OCI-LY1 (cell line): ENCODE measurements around the gene PROB1.
A peak's percentile ranks its signal among the peaks of the same experiment; 100 is the strongest.
"Not testable (repeated sequence)": the region's sequence is repeated elsewhere in the genome, so short reads cannot be mapped to it uniquely, and the experiment has no call there.

Experiments used
- H2AFZ ChIP-seq: fragments of 200-600 bp; sonication (generic), shearing (Covaris generic); 2 replicates; pipeline ENCODE4 v1.6.0; 2014; ENCODE audit warnings: antibody characterized with exemption, mild to moderate bottlenecking, low read length
- H3F3A ChIP-seq: fragments of 200-600 bp; sonication (generic), shearing (Covaris generic); 2 replicates; pipeline ENCODE4 v1.6.0; 2014; ENCODE audit warnings: mild to moderate bottlenecking, antibody characterized with exemption, low read length, moderate library complexity; ENCODE audit not compliant: insufficient read depth
- H3K27ac ChIP-seq: fragments of 200-600 bp; sonication (generic); 2 replicates; pipeline ENCODE4 v1.5.1; 2014; ENCODE audit warnings: low read length, mixed run types, mild to moderate bottlenecking, low read depth; ENCODE audit not compliant: poor library complexity, severe bottlenecking
- H3K27me3 ChIP-seq: fragments of 200-600 bp; sonication (generic); 2 replicates; pipeline ENCODE4 v1.6.0; 2014; ENCODE audit warnings: antibody characterized with exemption, mild to moderate bottlenecking, low read length, moderate library complexity; ENCODE audit not compliant: insufficient read depth
- H3K36me3 ChIP-seq: fragments of 200-600 bp; sonication (generic); 2 replicates; pipeline ENCODE4 v1.6.1; 2014; ENCODE audit warnings: mild to moderate bottlenecking, antibody characterized with exemption, low read length, moderate library complexity, mixed read lengths; ENCODE audit not compliant: insufficient read depth
- H3K4me1 ChIP-seq: fragments of 200-600 bp; sonication (generic); 2 replicates; pipeline ENCODE4 v1.5.1; 2014; ENCODE audit warnings: mild to moderate bottlenecking, low read length, moderate library complexity; ENCODE audit not compliant: insufficient read depth, severe bottlenecking
- H3K4me2 ChIP-seq: fragments of 200-600 bp; sonication (generic), shearing (Covaris generic); 2 replicates; pipeline ENCODE4 v1.6.1; 2014; ENCODE audit warnings: low read length
- H3K4me3 ChIP-seq: fragments of 200-600 bp; sonication (generic); 2 replicates; pipeline ENCODE4 v1.5.1; 2014; ENCODE audit warnings: low read length, low read depth, mild to moderate bottlenecking, mixed read lengths; ENCODE audit not compliant: poor library complexity, severe bottlenecking
- H3K79me2 ChIP-seq: fragments of 200-600 bp; shearing (Covaris generic); 2 replicates; pipeline ENCODE4 v1.6.1; 2016; ENCODE audit warnings: mixed run types, low read length, mixed read lengths; ENCODE audit not compliant: insufficient read depth
- H3K9ac ChIP-seq: fragments of 200-600 bp; sonication (generic), shearing (Covaris generic); 2 replicates; pipeline ENCODE4 v1.6.1; 2014; ENCODE audit warnings: mild to moderate bottlenecking, low read length, mixed read lengths
- H3K9me2 ChIP-seq: fragments of 200-600 bp; sonication (generic), shearing (Covaris generic); 2 replicates; pipeline ENCODE4 v1.6.1; 2014; ENCODE audit warnings: low read depth, mild to moderate bottlenecking, low read length, mixed read lengths
- H3K9me3 ChIP-seq: fragments of 200-600 bp; shearing (Covaris generic); 2 replicates; pipeline ENCODE4 v1.6.1; 2014; ENCODE audit warnings: low read length, mixed read lengths
- H4K20me1 ChIP-seq: fragments of 200-600 bp; sonication (generic), shearing (Covaris generic); 2 replicates; pipeline ENCODE4 v1.6.0; 2016; ENCODE audit warnings: mild to moderate bottlenecking, low read length; ENCODE audit not compliant: insufficient read depth
- CTCF ChIP-seq: fragments of 200-600 bp; sonication (generic), shearing (Covaris generic); IDR thresholded peaks from 2 replicates; pipeline ENCODE4 v1.5.1; 2017; ENCODE audit warnings: mild to moderate bottlenecking, antibody characterized with exemption, low read length, moderate library complexity, mixed read lengths
- EZH2 ChIP-seq: fragments of 200-600 bp; sonication (generic), shearing (Covaris generic); IDR thresholded peaks from 2 replicates; pipeline ENCODE4 v1.8.0; 2017; ENCODE audit warnings: borderline replicate concordance, mixed run types, mild to moderate bottlenecking, antibody characterized with exemption, low read length, moderate library complexity, mixed read lengths

The PROB1 gene

GRCh38 chr5:139345442-139345841 is 49.5 kb downstream of the PROB1 start:
- Histone ChIP-seq H3K36me3 (peaks cover 23% of the 10 kb centered on the region), H3K4me1 (peaks cover 35% of the 10 kb centered on the region), H3K79me2 (peaks cover 81% of the 10 kb centered on the region)
- not testable (repeated sequence) for H3K9me2 ChIP-seq, H3K9ac ChIP-seq, H3K27ac ChIP-seq, H3K27me3 ChIP-seq, H3F3A ChIP-seq, H3K4me2 ChIP-seq, H4K20me1 ChIP-seq, H2AFZ ChIP-seq, H3K9me3 ChIP-seq, H3K4me3 ChIP-seq

GRCh38 chr5:139344177-139344576 is 50.7 kb downstream of the PROB1 start:
- peaks cover 40% of the 10 kb centered on the region for H3K4me1 ChIP-seq
- no peak overlapping the region for H2AFZ ChIP-seq
- no peak overlapping the region for H3K9ac ChIP-seq
- H3K4me2 ChIP-seq, result peak overlapping the region; percentile 94; the same call in 1 of the 2 replicates
- TF ChIP-seq CTCF, result no peak
- TF ChIP-seq EZH2, result no peak
- H3K27ac ChIP-seq, result no peak overlapping the region
- H3K79me2 ChIP-seq, result peaks cover 68% of the 10 kb centered on the region
- peaks cover 23% of the 10 kb centered on the region for H3K36me3 ChIP-seq
- no peak overlapping the region for H3K4me3 ChIP-seq
- H3K9me3 ChIP-seq, result no peaks in the 10 kb centered on the region
- H4K20me1 ChIP-seq, result no peaks in the 10 kb centered on the region; the same call in 1 of the 2 replicates
- no peaks in the 10 kb centered on the region for H3K27me3 ChIP-seq
- H3F3A ChIP-seq, result 0 out of 2 replicates have a peak, but pooled peaks cover 3% of the 10 kb centered on the region
- no peaks in the 10 kb centered on the region for H3K9me2 ChIP-seq

GRCh38 chr5:139343476-139343875 is 51.4 kb downstream of the PROB1 start:
- Histone ChIP-seq H3K4me2 (peak overlapping the region; percentile 94), H3K9ac (peak overlapping the region; percentile 86), H3K4me1 (peaks cover 40% of the 10 kb centered on the region), H4K20me1 (no peaks in the 10 kb centered on the region; the same call in 1 of the 2 replicates), H3K27ac (peak overlapping the region; percentile 91), H3F3A (0 out of 2 replicates have a peak, but pooled peaks cover 9% of the 10 kb centered on the region), H3K9me2 (no peaks in the 10 kb centered on the region), H2AFZ (no peak overlapping the region), H3K36me3 (peaks cover 23% of the 10 kb centered on the region), H3K27me3 (no peaks in the 10 kb centered on the region), H3K79me2 (peaks cover 61% of the 10 kb centered on the region), H3K9me3 (no peaks in the 10 kb centered on the region), H3K4me3 (peak overlapping the region; percentile 89)
- no peak for TF ChIP-seq EZH2
- no peak for TF ChIP-seq CTCF

- Histone ChIP-seq H3K27ac (peak overlapping the region; percentile 91), H3K9me2 (no peaks in the 10 kb centered on the region), H3K27me3 (no peaks in the 10 kb centered on the region), H3K9me3 (no peaks in the 10 kb centered on the region), H4K20me1 (no peaks in the 10 kb centered on the region; the same call in 1 of the 2 replicates), H2AFZ (no peak overlapping the region), H3K9ac (peak overlapping the region; percentile 86), H3K36me3 (peaks cover 23% of the 10 kb centered on the region), H3K79me2 (peaks cover 50% of the 10 kb centered on the region), H3K4me2 (peak overlapping the region; percentile 94), H3K4me1 (peaks cover 40% of the 10 kb centered on the region), H3K4me3 (peak overlapping the region; percentile 89), H3F3A (0 out of 2 replicates have a peak, but pooled peaks cover 9% of the 10 kb centered on the region)
- no peak for TF ChIP-seq EZH2
- no peak for TF ChIP-seq CTCF
Measured at GRCh38 chr5:139342423-139342723, 52.5 kb downstream of the PROB1 start.
